HG02840 (cell line): ENCODE results near the gene LNPEP.

ENCODE experiments used
- ATAC-seq: cut with Tn5 transposase; IDR thresholded peaks from one replicate; pipeline ENCODE4 v1.9.1; 2021; ENCODE audit warnings: mild to moderate bottlenecking, moderate library complexity, moderate number of reproducible peaks; ENCODE audit not compliant: unreplicated experiment, low FRiP score

The LNPEP gene

GRCh38 chr5:96957254-96958049, 21.6 kb downstream of the LNPEP start:
- ATAC-seq = peak; percentile 48

GRCh38 chr5:96958977-96959376, 23.1 kb downstream of the LNPEP start:
- no peak for ATAC-seq

- ATAC-seq = no peak
Observed at GRCh38 chr5:96961053-96961452, 25.2 kb downstream of the LNPEP start.

- ATAC-seq = no peak
Observed at GRCh38 chr5:96962540-96962991, 26.7 kb downstream of the LNPEP start.

GRCh38 chr5:96963267-96963666, 27.4 kb downstream of the LNPEP start:
- ATAC-seq = no peak

GRCh38 chr5:96966801-96967200, 30.9 kb downstream of the LNPEP start:
- ATAC-seq = no peak

- ATAC-seq = no peak
Observed at GRCh38 chr5:96967400-96967799, 31.5 kb downstream of the LNPEP start.

GRCh38 chr5:96968074-96968473, 32.2 kb downstream of the LNPEP start:
- no peak for ATAC-seq

- no peak for ATAC-seq
Observed at GRCh38 chr5:96968614-96969013, 32.7 kb downstream of the LNPEP start.

GRCh38 chr5:96969366-96969765, 33.5 kb downstream of the LNPEP start:
- ATAC-seq = no peak

GRCh38 chr5:96972599-96973334, 36.9 kb downstream of the LNPEP start:
- ATAC-seq = no peak

GRCh38 chr5:96973532-96974401, 37.9 kb downstream of the LNPEP start:
- ATAC-seq = no peak

GRCh38 chr5:96975656-96976055, 39.8 kb downstream of the LNPEP start:
- ATAC-seq = no peak

- no peak for ATAC-seq
Observed at GRCh38 chr5:96977228-96977627, 41.3 kb downstream of the LNPEP start.

- no peak for ATAC-seq
Observed at GRCh38 chr5:96978812-96979449, 43.1 kb downstream of the LNPEP start.

GRCh38 chr5:96984506-96985192, 48.8 kb downstream of the LNPEP start:
- no peak for ATAC-seq

- ATAC-seq = no peak
Observed at GRCh38 chr5:96986450-96986849, 50.6 kb downstream of the LNPEP start.

GRCh38 chr5:96990102-96990501, 54.2 kb downstream of the LNPEP start:
- ATAC-seq = no peak

GRCh38 chr5:96991708-96992107, 55.8 kb downstream of the LNPEP start:
- no peak for ATAC-seq

- ATAC-seq = no peak
Observed at GRCh38 chr5:96993760-96994159, 57.9 kb downstream of the LNPEP start.
